Neural crest cell (in vitro differentiated cells): Measurements from ENCODE around the gene IQSEC2. TPM values are rescaled to one million over a fixed set of nuclear protein-coding genes. Genes with fewer than 3 reads are reported as not detected.

Experiments used
- DNase-seq: peaks from one replicate; pipeline ENCODE4 v3.0.0; 2021; ENCODE audit warnings: low read depth, mixed read lengths, low spot score
- H3K27ac Mint-ChIP-seq: one replicate; pipeline ENCODE4 v1.8.0; 2021; ENCODE audit warnings: mild to moderate bottlenecking, mixed read lengths; ENCODE audit not compliant: unreplicated experiment
- H3K27me3 Mint-ChIP-seq: 2 replicates; pipeline ENCODE4 v1.8.0; 2021; ENCODE audit warnings: low read depth, mild to moderate bottlenecking, mixed read lengths
- H3K36me3 Mint-ChIP-seq: 2 replicates; pipeline ENCODE4 v1.8.0; 2021; ENCODE audit warnings: low read depth, mild to moderate bottlenecking, mixed read lengths
- H3K4me1 Mint-ChIP-seq: 2 replicates; pipeline ENCODE4 v1.8.0; 2021; ENCODE audit warnings: mixed read lengths
- H3K4me3 Mint-ChIP-seq: one replicate; pipeline ENCODE4 v1.8.0; 2021; ENCODE audit warnings: mild to moderate bottlenecking, mixed read lengths
- H3K9me3 Mint-ChIP-seq: 2 replicates; pipeline ENCODE4 v1.8.0; 2021; ENCODE audit warnings: mixed read lengths
- CTCF ChIP-seq: fragments of 200-600 bp; sonication (generic); conservative IDR thresholded peaks from 2 replicates; pipeline ENCODE4 v1.5.0; 2021; ENCODE audit warnings: antibody characterized with exemption, mild to moderate bottlenecking
- total RNA-seq: library from RNA; stranded (reverse); gene quantifications from 2 replicates; pipeline ENCODE4 v1.2.1, GENCODE V29; 2021

IQSEC2 gene
- total RNA-seq, 1 donor from 2014 or later: 1.7 TPM

GRCh38 chrX:53246231-53246630 lies 35.2 kb downstream of the IQSEC2 start:
- TF ChIP-seq CTCF: no peak
- Mint-ChIP-seq H3K9me3 (no peaks in the 10 kb centered on the region), H3K4me1 (no peaks in the 10 kb centered on the region)

GRCh38 chrX:53244610-53245009 lies 36.8 kb downstream of the IQSEC2 start:
- H3K36me3 Mint-ChIP-seq: no peaks in the 10 kb centered on the region
- no peak overlapping the region for H3K4me3 Mint-ChIP-seq
- no peaks in the 10 kb centered on the region for H3K9me3 Mint-ChIP-seq
- no peaks in the 10 kb centered on the region for H3K4me1 Mint-ChIP-seq
- TF ChIP-seq CTCF: peak; percentile 37
- no peak for DNase-seq
- H3K27ac Mint-ChIP-seq: no peak overlapping the region
- H3K27me3 Mint-ChIP-seq: no peaks in the 10 kb centered on the region

More at GRCh38 chrX:53246231-53246630, 35.2 kb downstream of the IQSEC2 start:
- DNase-seq: no peak
- Mint-ChIP-seq H3K27me3 (no peaks in the 10 kb centered on the region), H3K36me3 (no peaks in the 10 kb centered on the region), H3K27ac (no peak overlapping the region), H3K4me3 (no peak overlapping the region)

GRCh38 chrX:53242310-53242709 lies 39.1 kb downstream of the IQSEC2 start:
- no peak for TF ChIP-seq CTCF
- H3K4me3 Mint-ChIP-seq: no peak overlapping the region
- no peaks in the 10 kb centered on the region for H3K36me3 Mint-ChIP-seq
- DNase-seq: no peak
- no peak overlapping the region for H3K27ac Mint-ChIP-seq
- no peaks in the 10 kb centered on the region for H3K9me3 Mint-ChIP-seq
- no peaks in the 10 kb centered on the region for H3K4me1 Mint-ChIP-seq
- no peaks in the 10 kb centered on the region for H3K27me3 Mint-ChIP-seq

- H3K4me3 Mint-ChIP-seq: no peak overlapping the region
- H3K36me3 Mint-ChIP-seq: no peaks in the 10 kb centered on the region
- H3K27me3 Mint-ChIP-seq: no peaks in the 10 kb centered on the region
- no peak overlapping the region for H3K27ac Mint-ChIP-seq
- H3K4me1 Mint-ChIP-seq: no peaks in the 10 kb centered on the region
- TF ChIP-seq CTCF: no peak
- DNase-seq: no peak
- no peaks in the 10 kb centered on the region for H3K9me3 Mint-ChIP-seq
These were observed 39.8 kb downstream of the IQSEC2 start for GRCh38 chrX:53241558-53241957.

- DNase-seq: no peak
- Mint-ChIP-seq H3K27me3 (no peaks in the 10 kb centered on the region), H3K27ac (no peak overlapping the region), H3K9me3 (no peaks in the 10 kb centered on the region), H3K36me3 (no peaks in the 10 kb centered on the region), H3K4me3 (no peak overlapping the region), H3K4me1 (no peaks in the 10 kb centered on the region)
- TF ChIP-seq CTCF: peak; percentile 21
These were observed 41.9 kb downstream of the IQSEC2 start for GRCh38 chrX:53239474-53239873.

GRCh38 chrX:53237056-53237455 lies 44.3 kb downstream of the IQSEC2 start:
- no peaks in the 10 kb centered on the region for H3K4me1 Mint-ChIP-seq
- H3K36me3 Mint-ChIP-seq: no peaks in the 10 kb centered on the region
- H3K27me3 Mint-ChIP-seq: no peaks in the 10 kb centered on the region
- no peak for TF ChIP-seq CTCF
- no peak overlapping the region for H3K4me3 Mint-ChIP-seq
- no peaks in the 10 kb centered on the region for H3K9me3 Mint-ChIP-seq
- no peak overlapping the region for H3K27ac Mint-ChIP-seq
- no peak for DNase-seq
